Measurements from ENCODE around the gene CRYAB.

DNA sequence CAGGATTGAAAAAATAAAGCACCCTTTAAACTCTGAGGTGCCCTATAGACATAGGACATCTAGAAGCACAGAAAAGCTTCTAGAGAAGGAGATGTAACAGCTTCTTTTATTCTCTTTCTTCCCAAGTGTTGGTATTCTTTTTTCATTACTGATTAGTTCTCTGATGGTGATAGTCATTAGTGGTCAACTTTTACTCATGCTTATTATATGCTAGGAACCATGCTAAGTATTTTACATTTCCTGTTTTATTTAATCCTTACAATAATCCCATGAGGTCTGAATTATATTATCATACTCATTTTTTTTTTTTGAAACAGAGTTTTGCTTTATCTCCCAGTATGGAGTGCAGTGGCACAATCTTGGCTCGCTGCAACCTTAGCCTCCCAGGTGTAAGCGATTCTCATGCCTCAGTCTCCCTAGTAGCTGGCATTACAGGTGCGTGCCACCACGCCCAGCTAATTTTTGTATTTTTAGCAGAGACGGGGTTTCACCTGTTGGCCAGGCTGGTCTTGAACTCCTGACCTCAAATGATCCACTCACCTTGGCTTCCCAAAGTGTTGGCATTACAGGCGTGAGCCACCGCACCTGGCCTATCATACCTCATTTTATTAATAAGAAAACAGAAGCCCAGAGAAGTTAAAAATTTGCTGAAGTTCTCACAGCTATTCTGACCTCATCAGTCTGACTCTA is 10.1 kb upstream of the CRYAB start:
- TF ChIP-seq EZH2 (IDR thresholded peaks at IDR 0.05; ENCODE audit: borderline replicate concordance, low read depth, low read length, severe bottlenecking) (no peak), CTCF (IDR thresholded peaks at IDR 0.05; ENCODE audit: borderline replicate concordance, extremely low read depth, low read length, poor library complexity, severe bottlenecking) (no peak)

Measured in DND-41 (cell line).